ENCODE data around the gene INKA1.
"Not testable (repeated sequence)": the region's sequence is repeated elsewhere in the genome, so short reads cannot be mapped to it uniquely, and the experiment has no call there.

Gene INKA1

DNA sequence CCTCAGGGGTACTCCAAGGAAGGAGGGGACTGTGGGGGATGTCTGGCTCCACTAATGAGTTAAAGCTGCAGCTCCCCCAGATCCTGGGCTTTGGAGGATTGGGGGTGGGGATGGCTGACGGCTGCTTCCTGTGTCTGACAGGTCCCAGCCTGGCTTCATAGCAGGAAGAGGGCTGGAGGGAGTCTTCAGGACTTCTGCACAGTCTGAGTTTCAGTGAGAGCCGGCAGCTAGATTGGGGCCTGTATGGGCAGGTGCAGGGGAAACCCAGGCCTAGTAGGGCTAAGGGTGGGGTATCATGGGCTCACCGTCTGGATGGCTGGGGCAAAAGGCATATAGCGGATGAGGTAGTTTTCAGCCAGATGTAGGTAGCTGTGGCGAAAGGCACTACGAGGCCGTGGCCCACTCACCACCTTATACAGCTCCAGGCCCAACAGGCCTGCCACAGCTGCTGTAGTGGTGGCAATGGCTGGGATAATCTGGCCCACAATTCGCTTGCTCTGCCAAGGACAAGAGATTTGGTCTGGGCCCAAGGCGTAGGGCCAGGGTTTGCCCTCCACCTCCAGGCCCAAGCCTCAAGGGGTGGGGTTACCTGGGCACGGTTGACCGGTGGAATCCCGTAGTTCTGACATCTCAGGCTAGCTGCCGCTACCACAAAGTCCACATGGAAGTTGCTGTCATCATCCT lies 4.5 kb downstream of the INKA1 start:
- no peak for DNase-seq (ENCODE audit: low read depth)

DNA sequence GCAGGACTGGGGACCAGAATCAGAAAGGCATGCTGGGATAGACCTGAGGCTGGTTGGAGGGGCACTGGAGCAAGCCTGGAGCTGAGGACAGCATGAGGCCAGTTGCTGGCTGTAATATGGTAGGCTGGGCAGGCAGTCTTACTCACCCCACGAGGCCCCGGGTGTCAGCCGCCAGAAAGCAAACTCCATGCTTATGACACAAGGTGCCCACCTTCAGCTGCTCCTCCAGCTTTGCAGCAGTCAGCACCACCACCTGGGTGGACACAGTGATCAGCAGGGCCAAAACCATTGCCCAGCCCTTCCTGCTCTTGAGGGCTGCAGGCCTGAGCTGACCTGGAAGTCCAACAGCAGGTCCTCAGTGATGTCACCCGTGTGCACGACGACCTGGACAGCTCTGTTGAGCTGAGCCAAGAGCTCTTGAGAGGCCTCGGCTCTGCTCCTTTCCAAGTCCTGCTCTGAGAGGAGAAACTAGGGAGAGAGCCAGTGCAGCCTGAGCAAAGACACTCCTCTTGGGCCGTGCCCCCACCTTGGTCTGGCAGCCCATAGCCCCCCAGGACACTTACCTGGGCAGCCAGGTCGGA lies 9.9 kb downstream of the INKA1 start:
- DNase-seq (ENCODE audit: low read depth), result no peak

GRCh38 chr3:49813497-49814174 lies 10.6 kb downstream of the INKA1 start, which contains the start of gene UBA7:
UBA7 (minus strand) TSS chr3:49813953; CDS start chr3:49813787, 166 bp downstream.
- DNase-seq (ENCODE audit: low read depth), result peak; percentile 65

DNA sequence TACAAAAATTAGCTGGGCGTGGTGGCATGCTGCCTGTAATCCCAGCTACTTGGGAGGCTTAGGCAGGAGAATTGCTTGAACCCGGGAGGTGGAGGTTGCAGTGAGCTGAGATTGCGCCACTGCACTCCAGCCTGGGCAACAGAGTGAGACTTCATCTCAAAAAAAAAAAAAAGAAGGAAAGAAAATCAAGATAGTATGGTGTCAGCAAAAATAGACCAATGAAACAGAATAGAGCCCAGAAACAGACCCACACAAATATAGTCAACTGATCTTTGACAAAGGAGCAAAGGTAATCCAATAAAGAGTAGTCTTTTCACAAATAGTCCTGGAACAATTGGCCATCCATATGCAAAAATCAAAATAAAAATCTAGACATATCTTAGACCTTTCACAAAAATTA lies 20.1 kb downstream of the INKA1 start:
- DNase-seq (ENCODE audit: low read depth), result not testable (repeated sequence)

DNA sequence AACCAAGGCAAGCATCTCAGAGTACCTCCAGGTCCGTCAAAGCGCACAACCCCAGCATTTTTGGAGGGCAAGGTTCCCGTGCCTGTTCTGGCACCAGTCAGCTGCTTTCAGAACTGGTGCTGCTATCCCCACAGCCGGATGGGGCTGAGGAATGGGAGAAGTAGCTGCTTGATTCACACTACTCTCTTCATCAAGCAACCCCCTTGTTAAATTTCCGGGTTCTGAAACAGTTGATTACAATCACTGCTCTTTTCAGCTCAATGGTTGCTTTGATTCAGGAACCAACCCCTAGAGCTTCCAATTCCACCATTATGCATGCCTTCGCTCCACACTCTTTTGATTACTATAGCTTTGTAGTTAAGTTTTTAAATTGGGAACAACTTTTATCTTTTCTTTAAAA lies 23.0 kb downstream of the INKA1 start:
- no peak for DNase-seq (ENCODE audit: low read depth)

DNA sequence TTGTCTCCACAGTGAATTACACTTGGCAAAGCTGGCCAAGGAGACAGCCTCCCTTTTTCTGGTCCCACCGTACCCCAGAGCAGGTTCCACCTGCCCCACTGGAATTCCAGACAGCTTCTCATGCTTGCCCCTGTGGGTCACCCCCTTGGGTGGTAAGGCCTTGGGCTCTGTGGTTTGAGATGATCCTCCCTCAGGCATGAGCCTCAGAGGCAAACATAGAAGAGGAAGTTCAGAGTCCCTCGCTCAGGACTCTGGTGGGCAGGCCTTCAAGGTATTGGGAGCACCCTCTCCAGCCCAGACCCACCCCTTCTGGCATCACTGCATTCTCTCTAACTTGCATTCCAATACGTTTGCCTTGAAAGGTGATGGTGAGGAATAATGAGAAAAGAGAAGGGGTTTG lies 28.3 kb downstream of the INKA1 start:
- no peak for DNase-seq (ENCODE audit: low read depth)

- peak; percentile 79 for DNase-seq (ENCODE audit: low read depth)
Measured at GRCh38 chr3:49839193-49839809, 36.2 kb downstream of the INKA1 start.

DNA sequence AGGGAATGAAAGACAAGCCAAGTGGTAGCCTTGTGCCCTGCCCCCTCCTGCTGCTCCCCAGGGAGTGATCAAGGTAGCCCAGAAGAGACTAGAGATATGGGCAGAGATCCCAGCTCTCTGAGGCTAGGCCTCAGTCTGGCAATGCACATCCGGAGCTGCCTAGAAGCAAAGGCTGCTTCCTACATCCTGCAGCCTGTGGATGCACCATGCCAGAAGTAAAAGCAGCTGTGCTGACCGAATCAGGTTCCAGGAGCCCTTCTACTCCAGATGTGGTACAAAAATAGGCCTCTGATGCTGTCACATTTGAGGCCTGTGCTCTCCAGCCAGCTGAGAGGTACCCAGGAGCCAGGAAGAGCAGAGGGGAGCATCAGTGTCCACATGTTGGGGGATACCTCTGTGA lies 37.3 kb downstream of the INKA1 start:
- DNase-seq (ENCODE audit: low read depth), result peak; percentile 22

DNA sequence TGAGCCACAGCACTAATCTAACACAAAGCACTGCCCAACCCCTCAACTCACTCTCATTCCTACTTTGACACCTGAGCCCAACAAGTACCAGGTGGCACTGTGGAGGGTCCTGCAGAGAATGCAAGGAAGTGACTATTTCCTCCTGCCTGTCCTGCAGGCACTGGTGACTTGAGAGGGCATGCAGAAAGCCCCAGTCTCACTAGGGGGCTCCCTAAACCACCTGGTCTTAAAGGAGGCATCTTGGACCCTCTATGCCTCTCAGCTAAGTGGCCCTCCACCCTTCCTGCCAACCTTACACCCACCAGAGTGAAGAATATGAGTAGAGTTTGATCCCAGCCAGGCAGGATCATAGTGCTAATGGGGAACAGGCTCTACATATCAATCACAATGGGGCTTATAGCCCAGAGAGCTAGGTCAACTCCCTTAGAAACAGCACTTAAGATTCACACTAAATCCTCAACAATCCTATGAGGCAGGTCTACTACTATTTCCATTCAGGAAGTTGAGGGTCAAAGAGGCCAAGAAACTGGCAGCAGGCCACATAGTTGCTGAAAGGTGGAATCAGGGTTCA lies 38.1 kb downstream of the INKA1 start:
- no peak for DNase-seq (ENCODE audit: low read depth)

DNA sequence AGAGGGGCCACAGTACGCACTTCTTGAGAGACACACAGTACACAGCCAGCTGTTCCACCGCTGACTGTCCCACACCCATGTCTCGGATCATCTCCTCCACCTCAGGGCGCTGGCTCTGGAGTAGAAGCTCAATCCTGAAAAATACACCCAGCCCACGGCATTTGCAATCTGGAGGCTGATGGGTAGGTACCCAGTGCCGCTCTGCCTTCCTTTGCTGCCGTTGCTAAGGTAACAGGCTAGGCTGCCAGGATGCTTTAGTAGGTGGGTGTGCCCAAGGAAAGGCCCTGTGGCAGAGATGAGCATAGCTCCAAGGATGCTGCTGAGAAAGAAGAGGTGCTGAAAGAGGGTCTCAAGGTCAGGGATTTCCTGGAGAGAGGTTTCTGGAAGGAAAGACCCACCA lies 38.7 kb downstream of the INKA1 start:
- no peak for DNase-seq (ENCODE audit: low read depth)

GRCh38 chr3:49842843-49843517 lies 39.9 kb downstream of the INKA1 start:
- DNase-seq (ENCODE audit: low read depth), result no peak

GRCh38 chr3:49844464-49845183 lies 41.6 kb downstream of the INKA1 start:
- DNase-seq (ENCODE audit: low read depth), result no peak

DNA sequence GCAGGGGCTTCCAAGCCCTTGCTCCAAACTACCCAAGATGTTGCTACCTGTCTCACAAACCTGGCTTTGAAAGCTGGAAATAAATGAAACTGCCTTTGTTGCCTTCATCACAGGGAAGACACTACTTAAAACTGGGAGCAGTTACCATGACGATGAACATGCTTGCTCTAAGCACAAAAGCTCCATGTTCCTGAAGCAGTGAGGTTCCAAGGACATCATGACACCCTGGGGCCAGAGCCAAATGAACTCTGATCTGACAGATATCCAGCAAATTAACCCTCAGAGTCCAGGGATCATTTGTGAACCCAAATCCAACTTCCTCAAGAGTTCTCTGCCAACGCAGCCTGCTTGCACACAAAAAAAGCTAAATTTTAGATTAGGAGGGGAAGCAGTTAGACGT lies 42.6 kb downstream of the INKA1 start:
- DNase-seq (ENCODE audit: low read depth), result no peak
